Activated CD8-positive, alpha-beta memory T cell treated with anti-CD3 and anti-CD28 coated beads for 4 hours (primary cell): Measurements from ENCODE around the gene AGBL5.
"Not testable (repeated sequence)": the region's sequence is repeated elsewhere in the genome, so short reads cannot be mapped to it uniquely, and the experiment has no call there.

ENCODE experiments used
- DNase-seq, 2 donors: peaks; one replicate each; pipeline ENCODE4 v3.0.0-alpha.2; 2020; ENCODE audit warnings: low read depth in 2 of 2

The AGBL5 gene

DNA sequence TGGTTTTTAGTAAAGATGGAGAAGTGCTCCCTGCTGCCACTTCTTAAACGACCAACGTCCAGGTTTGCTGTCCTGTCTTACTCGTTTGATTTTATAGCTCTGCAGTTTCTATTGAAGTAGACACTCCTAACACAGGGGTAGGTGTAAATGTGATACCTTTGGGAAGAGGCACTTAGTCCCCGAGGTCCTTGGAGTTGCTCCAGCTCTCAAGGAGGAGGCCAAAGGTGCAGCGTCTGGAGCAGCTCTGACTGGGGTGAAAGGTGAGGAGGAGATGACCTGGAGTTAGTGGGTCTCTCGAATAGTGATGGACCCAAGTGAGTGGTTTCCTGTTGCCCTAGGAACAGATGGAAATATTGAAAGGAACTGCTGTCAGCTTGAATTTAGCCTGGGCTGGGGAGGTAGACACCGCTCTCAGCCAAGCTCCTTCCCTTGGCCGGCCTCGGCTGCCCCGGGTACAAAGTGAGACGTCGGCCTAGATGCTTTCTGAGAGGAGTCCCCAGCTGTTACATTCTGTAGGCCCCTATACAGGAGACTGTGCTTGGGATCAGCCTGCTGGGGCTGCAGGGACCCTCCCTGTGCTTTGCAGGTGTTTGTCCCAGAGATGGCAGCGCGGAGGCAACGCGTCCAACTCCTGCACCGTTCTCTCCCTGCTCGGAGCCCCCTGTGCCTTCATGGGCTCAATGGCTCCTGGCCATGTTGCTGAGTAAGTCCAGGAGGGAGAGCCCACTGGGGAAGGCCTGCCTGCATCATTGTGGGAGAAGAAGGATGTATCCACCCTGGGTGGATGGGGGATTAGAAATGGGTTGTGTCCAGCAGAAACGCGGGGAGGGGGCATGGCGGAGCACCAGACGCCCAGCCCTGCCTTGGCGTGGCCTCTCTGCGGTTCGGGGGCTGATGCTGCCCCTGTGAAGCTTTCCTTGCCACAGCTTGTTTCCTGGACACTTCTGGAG, 40.6 kb downstream of the AGBL5 start:
- no peak for DNase-seq

DNA sequence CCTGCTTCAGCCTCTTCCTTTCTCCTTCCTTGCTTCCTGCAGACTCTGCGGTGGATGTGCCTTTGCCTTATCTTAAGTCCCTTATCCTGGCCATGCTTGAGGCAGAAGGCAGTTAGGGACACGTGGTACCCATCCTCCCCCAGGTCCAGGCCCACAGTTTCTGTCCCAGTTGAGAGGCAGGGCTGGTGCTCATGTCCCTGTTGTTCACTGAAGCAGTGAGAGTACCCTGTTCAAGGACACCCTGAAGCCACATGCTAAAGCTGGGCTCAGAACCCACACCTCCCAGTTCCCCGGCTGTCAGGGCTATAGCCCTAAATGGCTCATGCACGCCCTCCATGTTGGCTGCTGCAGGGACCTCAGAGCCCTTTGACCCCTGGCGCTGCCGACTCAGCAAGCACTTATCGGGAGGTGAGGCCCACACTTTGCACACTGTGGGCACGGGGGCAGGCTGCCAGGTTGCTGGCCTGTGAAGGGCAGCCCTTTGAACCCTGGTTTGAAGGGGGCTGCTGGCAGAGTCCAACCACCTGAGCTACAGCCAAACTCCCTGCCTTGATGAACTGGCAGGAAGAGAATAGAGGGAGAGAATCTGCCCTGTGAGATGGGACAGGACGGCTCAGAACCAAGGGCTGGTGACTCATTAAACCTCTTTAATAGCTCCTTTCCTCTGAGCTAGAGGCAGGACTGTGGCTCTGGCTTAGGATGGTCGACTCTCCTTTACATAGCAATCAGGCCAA, 41.4 kb downstream of the AGBL5 start:
- no peak for DNase-seq

DNA sequence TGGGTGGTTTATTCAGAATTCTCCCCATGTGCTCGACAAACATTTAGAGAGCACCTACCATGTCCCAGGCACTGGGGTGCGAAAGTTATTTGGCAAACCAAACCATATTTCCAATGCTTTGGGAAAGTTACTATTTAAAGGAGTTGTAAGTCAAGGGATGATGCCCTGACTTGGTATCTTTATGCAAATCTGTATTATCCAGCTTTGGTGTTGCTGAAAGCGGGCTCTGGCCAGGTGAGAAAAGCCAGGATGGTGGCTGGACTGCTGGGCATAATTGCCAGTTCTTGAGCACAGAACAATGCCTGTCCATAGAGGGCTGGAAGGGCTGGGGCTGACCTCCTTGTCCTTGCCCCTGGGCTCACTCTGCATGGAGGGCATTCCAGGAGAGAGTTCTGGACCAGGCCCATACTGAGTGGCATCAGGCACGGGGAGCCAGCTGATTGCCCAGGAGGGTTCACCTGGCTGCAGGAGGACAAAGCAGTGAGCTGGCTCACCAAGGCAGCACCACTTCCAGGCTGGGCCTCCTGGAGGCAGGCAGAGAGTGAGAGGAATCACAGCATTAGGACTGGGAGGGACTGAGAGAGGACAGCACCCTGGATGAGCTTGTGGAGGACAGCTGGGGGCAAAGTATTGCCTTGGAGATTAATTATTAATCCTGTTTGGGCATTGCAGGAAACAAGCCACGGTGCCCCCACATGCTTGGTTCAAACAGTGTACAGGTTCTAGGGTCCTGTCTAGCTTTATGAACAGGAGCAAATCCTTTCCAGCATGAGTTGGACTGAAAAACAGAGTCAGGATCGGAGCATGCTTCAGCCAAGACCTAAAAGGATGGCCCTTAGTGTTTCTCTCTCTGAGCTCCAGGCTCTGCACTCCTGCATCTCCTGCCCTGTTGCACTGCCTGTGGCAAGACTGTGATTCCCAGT, 42.2 kb downstream of the AGBL5 start:
- no peak for DNase-seq

DNA sequence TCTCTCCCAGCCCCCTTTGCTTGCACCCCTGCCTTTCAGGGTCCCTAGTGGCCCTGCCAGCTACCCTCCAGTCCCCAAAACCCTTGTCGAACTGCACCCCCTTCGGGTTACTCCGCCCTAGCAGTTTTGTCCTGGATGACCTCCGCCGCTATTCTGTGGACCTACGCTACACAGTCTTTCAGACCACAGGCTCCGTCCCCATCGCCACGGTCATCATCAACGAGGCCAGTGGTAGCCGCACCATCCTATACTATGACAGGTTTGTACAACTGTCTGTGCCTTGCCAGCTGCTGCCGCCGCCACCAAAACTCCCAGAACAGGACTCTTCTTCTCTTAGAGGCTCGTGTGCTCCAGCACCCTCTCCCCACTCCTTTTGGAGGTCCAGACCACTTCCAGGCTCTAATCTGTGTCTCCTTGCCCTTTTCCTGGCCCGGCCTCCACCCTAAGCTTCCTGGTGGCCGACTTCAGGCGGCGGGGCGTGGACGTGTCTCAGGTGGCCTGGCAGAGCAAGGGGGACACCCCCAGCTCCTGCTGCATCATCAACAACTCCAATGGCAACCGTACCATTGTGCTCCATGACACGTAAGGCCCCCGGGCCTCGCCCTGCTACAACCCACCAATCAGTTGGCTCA, 43.0 kb downstream of the AGBL5 start:
- no peak for DNase-seq

DNA sequence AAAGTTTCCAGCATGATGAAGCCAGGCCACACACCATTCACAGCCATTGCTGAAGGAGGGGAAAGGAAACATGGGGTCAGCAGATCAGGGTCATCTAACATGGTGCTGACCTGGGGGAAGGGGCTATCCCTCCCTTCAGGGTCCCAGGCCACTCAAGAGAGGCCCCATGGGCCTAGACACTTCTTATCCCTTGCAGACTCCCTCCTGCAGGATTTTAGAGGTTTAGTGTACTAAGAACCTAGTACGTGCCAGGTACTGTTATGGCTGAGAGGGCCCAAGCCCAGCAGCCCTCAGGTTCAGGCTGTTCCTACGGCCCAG, 43.9 kb downstream of the AGBL5 start:
- DNase-seq: no peak

DNA sequence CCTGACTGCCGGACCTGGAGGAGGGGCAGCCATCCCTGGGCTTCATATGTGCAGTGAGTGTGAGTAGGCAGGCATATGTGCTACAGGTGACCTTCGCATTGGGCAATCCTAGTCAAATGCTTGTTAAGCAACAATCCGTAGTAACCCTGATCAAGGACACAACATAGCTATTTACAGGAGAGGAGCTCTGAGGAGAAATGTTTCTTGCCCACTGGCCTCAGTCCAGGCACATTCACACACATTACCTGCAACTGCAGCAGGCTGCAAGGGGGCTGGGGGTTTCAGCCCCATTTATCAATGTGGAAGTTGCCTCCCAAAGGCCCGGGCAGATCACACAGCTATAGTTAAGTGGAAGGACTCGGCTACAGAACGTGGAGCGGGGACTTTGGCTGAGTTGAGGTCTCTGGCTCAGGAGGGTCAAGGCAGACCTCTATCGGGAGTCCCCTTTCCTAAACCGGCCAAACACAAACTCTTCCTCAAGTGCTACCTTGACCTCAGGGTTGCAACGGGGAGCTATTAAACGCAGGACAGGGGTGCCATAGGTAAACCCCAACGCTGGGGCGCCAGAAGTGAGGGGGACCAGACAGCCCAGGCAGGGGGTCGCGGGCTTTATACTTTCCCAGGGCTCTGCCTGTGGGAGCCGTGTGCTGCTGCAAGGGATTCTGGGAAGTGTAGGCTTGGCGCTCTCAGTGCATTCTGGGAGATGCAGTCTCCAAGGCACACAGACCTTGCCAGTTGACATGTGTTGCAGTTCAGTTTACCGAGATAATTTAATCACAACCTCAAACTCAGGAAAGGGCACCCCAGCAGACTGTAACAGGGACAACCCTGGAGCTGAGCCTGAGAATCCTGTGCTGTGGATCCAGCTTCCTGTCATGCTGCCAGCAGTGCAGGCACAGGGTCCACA, 44.5 kb downstream of the AGBL5 start:
- DNase-seq: no peak

DNA sequence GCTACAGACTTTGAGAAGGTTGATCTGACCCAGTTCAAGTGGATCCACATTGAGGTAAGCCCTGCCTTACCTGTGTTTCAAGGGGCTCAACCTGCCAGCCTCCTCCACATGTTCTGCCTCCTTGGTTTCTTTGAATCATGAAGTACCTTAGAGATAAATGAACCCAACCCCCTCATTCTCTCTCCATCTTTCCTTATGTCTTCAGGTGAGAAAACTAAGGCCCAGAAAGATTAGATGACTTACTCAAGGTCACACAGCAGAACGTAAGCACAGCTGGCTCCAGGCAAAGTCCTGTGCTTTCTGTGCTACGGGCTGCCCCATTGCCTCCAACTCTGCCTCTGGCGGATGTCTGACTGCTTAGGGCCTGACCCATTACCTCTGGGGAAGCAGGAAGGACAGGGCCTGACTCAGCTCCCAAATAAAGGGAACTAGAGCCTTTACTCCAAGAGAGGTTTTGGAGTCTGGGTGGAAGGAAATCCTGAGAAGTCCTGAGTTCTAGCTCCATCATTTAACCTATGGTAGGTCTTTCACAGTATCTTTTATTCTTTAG, 45.4 kb downstream of the AGBL5 start:
- DNase-seq: no peak

DNA sequence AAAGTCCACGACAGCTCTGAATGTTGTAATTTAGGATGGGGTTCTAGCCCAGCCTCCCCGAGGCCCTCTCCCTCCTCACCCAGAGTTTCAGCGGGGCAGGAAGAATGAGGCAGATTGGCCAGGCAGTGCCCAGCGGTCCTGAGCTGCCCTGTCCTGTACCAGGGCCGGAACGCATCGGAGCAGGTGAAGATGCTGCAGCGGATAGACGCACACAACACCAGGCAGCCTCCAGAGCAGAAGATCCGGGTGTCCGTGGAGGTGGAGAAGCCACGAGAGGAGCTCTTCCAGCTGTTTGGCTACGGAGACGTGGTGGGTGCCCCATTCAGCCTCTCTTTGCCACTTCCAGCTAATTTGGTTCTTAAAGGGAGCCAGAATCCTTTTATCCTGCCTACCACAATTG, 45.9 kb downstream of the AGBL5 start:
- no peak for DNase-seq

DNA sequence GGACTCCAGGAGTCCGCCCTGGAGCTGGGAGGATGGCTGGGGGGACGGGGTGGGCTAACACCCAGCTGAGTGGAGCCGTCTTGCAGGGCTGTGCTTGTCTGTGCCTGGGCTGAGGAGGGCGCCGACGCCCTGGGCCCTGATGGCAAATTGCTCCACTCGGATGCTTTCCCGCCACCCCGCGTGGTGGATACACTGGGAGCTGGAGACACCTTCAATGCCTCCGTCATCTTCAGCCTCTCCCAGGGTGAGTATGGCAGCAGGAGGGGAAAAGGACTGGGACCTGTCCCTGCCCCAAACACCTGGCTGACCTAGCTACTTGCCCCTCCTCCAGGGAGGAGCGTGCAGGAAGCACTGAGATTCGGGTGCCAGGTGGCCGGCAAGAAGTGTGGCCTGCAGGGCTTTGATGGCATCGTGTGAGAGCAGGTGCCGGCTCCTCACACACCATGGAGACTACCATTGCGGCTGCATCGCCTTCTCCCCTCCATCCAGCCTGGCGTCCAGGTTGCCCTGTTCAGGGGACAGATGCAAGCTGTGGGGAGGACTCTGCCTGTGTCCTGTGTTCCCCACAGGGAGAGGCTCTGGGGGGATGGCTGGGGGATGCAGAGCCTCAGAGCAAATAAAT, 48.0 kb downstream of the AGBL5 start:
- DNase-seq: no peak

DNA sequence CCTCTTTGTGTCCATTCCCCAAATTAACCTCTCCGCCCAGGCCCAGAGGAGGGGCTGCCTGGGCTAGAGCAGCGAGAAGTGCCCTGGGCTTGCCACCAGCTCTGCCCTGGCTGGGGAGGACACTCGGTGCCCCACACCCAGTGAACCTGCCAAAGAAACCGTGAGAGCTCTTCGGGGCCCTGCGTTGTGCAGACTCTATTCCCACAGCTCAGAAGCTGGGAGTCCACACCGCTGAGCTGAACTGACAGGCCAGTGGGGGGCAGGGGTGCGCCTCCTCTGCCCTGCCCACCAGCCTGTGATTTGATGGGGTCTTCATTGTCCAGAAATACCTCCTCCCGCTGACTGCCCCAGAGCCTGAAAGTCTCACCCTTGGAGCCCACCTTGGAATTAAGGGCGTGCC, 48.6 kb downstream of the AGBL5 start:
- DNase-seq: no peak

DNA sequence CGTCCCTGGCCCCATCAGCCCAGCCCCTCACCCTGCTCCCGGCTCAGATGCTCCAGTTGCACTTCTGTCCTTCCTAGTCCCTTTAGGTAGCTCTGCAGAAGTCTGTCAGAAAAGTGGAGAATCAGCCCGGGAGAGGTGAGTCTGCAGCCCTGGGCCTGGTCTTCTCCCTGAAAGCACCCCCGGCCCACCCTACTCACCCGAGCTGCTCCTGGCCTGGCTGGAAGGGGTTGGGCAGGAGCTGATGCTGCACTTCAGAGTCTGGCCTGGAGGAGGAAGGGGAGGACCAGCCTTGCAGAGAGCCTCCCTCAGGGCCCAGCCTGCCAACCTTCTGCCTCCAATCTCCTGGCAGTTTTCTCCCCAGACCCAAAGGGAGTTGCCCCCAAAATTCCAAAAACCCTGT, 50.9 kb downstream of the AGBL5 start:
- DNase-seq: no peak

DNA sequence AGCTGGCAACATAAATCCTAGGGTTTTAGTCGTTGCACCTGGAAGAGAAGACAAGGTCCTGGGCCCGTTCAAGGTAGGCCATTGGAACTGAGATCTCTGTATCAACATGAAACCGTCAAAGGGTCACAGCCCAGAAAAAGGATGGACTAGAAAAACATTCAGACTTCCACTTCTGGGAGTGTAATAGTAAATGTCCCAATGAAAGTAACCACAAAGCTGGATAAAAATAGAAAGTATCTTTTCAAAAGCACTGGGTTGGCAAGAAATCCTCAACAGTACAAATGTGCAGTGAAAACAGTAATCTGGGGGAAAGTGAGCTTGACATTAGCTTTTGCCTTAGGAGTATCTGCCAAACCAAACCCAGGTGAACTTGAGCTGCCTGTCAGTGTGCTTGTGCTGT, 54.5 kb downstream of the AGBL5 start:
- no peak for DNase-seq

DNA sequence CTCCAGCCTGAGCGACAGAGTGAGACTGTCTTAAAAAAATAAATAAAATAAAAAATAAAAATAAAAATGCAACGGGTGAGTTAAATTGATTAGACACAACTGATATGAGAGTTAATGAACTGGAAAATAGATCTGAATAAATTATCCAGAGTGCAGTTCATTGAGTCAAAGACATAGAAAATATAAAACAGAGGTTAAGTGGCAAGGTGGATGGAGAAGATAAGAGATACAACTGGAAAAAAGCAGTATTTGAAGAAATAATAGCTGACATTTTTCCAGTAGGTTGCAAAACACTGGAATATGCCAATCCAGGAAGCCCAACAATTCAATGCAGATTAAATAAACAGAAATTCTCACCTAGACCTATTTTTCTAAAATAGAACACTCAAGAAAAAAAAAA, 56.8 kb downstream of the AGBL5 start:
- DNase-seq: no peak

DNA sequence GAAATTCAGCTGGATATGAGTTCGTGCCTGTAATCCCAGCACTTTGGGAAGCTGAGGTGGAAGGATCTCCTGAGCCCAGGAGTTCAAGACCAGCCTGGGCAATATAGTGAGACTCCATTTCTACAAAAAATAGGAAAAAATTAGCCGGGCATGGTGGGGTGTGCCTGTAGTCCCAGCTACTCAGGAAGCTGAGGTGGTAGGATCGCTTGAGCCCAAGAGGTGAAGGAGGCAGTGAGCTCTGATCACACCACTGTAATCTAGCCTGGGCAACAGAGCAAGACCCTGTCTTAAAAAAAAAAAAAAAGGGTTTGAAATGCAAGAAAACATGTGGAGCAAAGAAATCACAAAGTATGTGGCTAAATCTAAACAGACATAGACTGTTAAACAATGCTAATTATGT, 57.6 kb downstream of the AGBL5 start:
- DNase-seq: no peak

DNA sequence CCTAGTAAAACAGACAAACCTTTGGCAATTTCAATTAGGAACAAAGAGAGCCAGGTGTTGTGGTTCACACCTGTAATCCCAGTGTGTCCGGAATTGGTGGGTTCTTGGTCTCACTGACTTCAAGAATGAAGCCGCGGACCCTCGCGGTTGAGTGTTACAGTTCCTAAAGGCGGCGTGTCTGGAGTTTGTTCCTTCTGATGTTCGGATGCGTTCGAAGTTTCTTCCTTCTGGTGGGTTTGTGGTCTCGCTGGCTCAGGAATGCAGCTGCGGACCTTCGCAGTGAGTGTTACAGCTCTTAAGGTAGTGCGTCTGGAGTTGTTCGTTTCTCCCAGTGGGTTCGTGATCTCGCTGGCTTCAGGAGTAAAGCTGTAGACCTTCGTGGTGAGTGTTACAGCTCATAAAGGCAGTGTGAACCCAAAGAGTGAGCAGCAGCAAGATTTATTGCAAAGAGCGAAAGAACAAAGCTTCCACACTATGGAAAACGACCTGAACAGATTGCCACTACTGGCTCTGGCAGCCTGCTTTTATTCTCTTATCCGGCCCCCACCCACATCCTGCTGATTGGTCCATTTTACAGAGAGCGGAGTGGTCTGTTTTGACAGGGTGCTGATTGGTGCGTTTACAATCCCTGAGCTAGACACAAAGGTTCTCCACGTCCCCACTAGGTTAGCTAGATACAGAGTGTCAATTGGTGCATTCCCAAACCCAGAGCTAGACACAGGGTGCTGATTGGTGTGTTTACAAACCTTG, 59.3 kb downstream of the AGBL5 start:
- not testable (repeated sequence) for DNase-seq

DNA sequence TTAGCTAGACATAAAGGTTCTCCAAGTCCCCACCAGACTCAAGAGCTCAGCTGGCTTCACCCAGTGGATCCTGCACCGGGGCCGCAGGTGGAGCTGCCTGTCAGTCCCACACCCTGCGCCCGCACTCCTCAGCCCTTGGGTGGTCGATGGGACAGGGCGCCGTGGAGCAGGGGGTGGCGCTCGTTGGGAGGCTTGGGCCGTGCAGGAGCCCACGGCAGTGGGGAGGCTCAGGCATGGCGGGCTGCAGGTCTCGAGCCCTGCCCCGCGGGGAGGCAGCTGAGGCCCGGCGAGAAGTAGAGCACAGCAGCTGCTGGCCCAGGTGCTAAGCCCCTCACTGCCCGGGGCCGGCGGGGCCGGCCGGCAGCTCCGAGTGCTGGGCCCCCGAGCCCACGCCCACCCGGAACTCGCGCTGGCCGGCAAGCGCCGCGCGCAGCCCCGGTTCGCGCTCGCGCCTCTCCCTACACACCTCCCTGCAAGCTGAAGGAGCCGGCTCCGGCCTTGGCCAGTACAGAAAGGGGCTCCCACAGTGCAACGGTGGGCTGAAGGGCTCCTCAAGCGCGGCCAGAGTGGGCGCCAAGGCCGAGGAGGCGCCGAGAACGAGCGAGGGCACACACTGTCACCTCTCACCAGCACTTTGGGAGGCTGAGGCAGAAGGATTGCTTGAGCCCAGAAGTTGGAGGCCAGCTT, 60.1 kb downstream of the AGBL5 start:
- not testable (repeated sequence) for DNase-seq

DNA sequence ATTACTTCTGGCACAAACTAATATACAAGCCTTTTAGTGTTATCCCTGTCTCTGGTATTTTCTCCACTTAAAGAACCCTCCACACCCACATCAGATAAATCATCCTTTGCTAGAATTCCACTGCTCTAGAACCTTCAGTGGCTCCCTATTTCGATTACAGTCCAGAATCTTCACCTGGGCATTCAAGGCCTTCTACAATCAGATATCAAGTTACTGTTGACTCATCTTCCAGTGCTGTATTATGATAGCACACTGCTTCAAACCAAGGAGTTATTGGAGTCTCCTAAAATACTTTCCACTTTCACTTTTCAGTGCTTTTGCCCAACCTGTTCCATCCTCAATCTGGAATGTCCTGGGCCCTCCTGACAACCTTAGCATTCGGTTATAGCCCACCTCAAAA, 64.1 kb downstream of the AGBL5 start:
- DNase-seq: no peak

DNA sequence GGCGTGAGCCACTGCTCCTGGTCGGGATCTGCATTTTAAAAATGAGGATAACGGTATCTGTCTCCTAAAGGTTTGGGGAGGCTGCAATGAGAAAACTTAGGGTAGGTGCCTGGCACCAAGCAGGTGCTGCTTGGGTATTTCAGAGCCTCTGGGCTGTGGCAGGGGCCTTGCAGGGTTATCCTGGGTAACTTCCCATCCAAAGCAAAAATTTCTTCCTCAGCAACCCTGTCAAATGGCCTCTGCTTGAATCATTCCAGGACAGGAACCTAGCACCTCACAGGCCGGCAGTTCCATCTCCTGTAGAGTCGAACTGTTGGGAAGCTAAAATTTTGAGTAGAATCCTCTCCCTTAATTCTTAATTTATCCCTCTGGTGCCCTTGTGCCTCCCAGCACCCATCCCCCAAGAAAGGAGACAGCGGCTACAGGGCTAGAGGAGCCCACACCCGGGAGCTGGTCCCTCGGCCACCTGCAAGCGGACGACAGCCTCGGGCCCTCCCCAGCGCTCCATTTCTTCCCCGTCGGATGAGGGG, 66.6 kb downstream of the AGBL5 start:
- no peak for DNase-seq
